Peyer's patch (tissue), 4 donors: ENCODE data around the gene CADPS. TPM values are rescaled to one million over a fixed set of nuclear protein-coding genes. Genes with fewer than 3 reads are reported as not detected.

Source experiments
- DNase-seq, 3 donors: peaks; one replicate each; pipeline ENCODE4 v3.0.0-alpha.2; 2017 to 2019
- H3K27ac ChIP-seq, 4 donors: fragments of 200-600 bp; sonication (generic); one replicate each; pipeline ENCODE4 v1.5.1; 2016 to 2019
- H3K27me3 ChIP-seq, 2 donors: fragments of 200-600 bp; sonication (generic); one replicate each; pipeline ENCODE4 v1.5.1; 2019
- H3K36me3 ChIP-seq, 3 donors: fragments of 200-600 bp; sonication (generic); one replicate each; pipeline ENCODE4 v1.5.1; 2016 to 2019
- H3K4me1 ChIP-seq, 4 donors: fragments of 200-600 bp; sonication (generic); one replicate each; pipeline ENCODE4 v1.5.1; 2016 to 2019
- H3K4me3 ChIP-seq, 4 donors: fragments of 200-600 bp; sonication (generic); 1 replicate in 3 of 4; 2 replicates in 1 of 4; pipeline ENCODE4 v1.5.1; 2016 to 2019; ENCODE audit warnings: mild to moderate bottlenecking in 1 of 4
- H3K9me3 ChIP-seq, 4 donors: fragments of 200-600 bp; sonication (generic); one replicate each; pipeline ENCODE4 v1.5.1; 2016 to 2019; ENCODE audit warnings: mild to moderate bottlenecking in 1 of 4
- CTCF ChIP-seq, 6 experiments: fragments of 450-650 bp in 4 of 6; fragments of 200-600 bp in 2 of 6; sonication (generic) in 1 of 6; IDR thresholded peaks; one replicate each; pipeline ENCODE4 v1.5.1; 2017 to 2019; ENCODE audit warnings: antibody characterized with exemption in 6 of 6, mild to moderate bottlenecking in 3 of 6, moderate library complexity in 1 of 6
- POLR2A ChIP-seq, 2 donors: fragments of 450-650 bp; IDR thresholded peaks; one replicate each; pipeline ENCODE4 v1.5.1; 2017; ENCODE audit warnings: antibody characterized with exemption in 2 of 2, mild to moderate bottlenecking in 2 of 2, moderate library complexity in 2 of 2
- total RNA-seq, 4 donors: library from RNA; depleted of rRNA; stranded (reverse); fragments of >200 nt; gene quantifications; one replicate each; pipeline ENCODE4 v1.1.0, GENCODE V29; 2016

CADPS gene
- total RNA-seq, 4 donors from 2014 or later: 6.4 to 29.7 (median 18.1) TPM

- no peak overlapping the region for H3K4me3 ChIP-seq
- TF ChIP-seq POLR2A (IDR thresholded peaks at IDR 0.05) (no peak), CTCF (IDR thresholded peaks at IDR 0.05) (no peak)
- no peaks in the 10 kb centered on the region for H3K9me3 ChIP-seq
- no peaks in the 10 kb centered on the region for H3K27me3 ChIP-seq
- no peaks in the 10 kb centered on the region for H3K36me3 ChIP-seq
- no peak for DNase-seq
- H3K4me1 ChIP-seq: no peaks in the 10 kb centered on the region
- H3K27ac ChIP-seq: no peak overlapping the region
These were observed 9.1 kb upstream of the CADPS start for GRCh38 chr3:62884096-62884870.

- Histone ChIP-seq H3K4me3 (no peak overlapping the region), H3K9me3 (no peaks in the 10 kb centered on the region), H3K27me3 (no peaks in the 10 kb centered on the region), H3K4me1 (no peaks in the 10 kb centered on the region), H3K27ac (no peak overlapping the region), H3K36me3 (no peaks in the 10 kb centered on the region)
- no peak for TF ChIP-seq POLR2A (IDR thresholded peaks at IDR 0.05)
- no peak for TF ChIP-seq CTCF (IDR thresholded peaks at IDR 0.05)
- DNase-seq: no peak
These were observed 7.5 kb upstream of the CADPS start for GRCh38 chr3:62882676-62883200.

GRCh38 chr3:62876064-62876463, 848 bp upstream of the CADPS start:
- DNase-seq: peak in 2 of 3 donors; percentile 58 to 71
- Histone ChIP-seq H3K27ac (no peak overlapping the region), H3K27me3 (no peaks in the 10 kb centered on the region), H3K4me3 (no peak overlapping the region), H3K9me3 (peaks cover 0 to 8% (median 0%) of the 10 kb centered on the region in 4 donors), H3K4me1 (peaks cover 0 to 11% (median 1%) of the 10 kb centered on the region in 4 donors), H3K36me3 (no peaks in the 10 kb centered on the region)
- TF ChIP-seq POLR2A (IDR thresholded peaks at IDR 0.05) (no peak), CTCF (IDR thresholded peaks at IDR 0.05) (peak in 1 of 6 experiments; percentile 11)

GRCh38 chr3:62875558-62876002, 364 bp upstream of the CADPS start:
- DNase-seq: peak in 1 of 3 donors; percentile 45
- TF ChIP-seq POLR2A (IDR thresholded peaks at IDR 0.05) (no peak), CTCF (IDR thresholded peaks at IDR 0.05) (no peak)
- no peaks in the 10 kb centered on the region for H3K27me3 ChIP-seq

GRCh38 chr3:62873761-62874710, 1.2 kb downstream of the CADPS start:
- Histone ChIP-seq H3K4me3 (peak overlapping the region; percentile 3 to 75 (median 46)), H3K36me3 (no peaks in the 10 kb centered on the region), H3K9me3 (peaks cover 0 to 8% (median 0%) of the 10 kb centered on the region in 4 donors), H3K4me1 (peaks cover 0 to 11% (median 1%) of the 10 kb centered on the region in 4 donors), H3K27me3 (no peaks in the 10 kb centered on the region), H3K27ac (peak overlapping the region in 2 of 4 donors; percentile 15 to 73)
- DNase-seq: peak in 2 of 3 donors; percentile 66 to 85
- TF ChIP-seq CTCF (IDR thresholded peaks at IDR 0.05): peak in 4 of 6 experiments; percentile 18 to 68 (median 56)
- TF ChIP-seq POLR2A (IDR thresholded peaks at IDR 0.05): no peak

More at GRCh38 chr3:62875558-62876002, 364 bp upstream of the CADPS start:
- peak overlapping the region in 2 of 4 donors; percentile 61 to 75 for H3K4me3 ChIP-seq
- peaks cover 0 to 11% (median 1%) of the 10 kb centered on the region in 4 donors for H3K4me1 ChIP-seq
- H3K36me3 ChIP-seq: no peaks in the 10 kb centered on the region
- H3K27ac ChIP-seq: no peak overlapping the region
- peaks cover 0 to 8% (median 0%) of the 10 kb centered on the region in 4 donors for H3K9me3 ChIP-seq
